HG02759 (cell line): ENCODE measurements around the gene SLC25A22.
A peak's percentile ranks its signal among the peaks of the same experiment; 100 is the strongest.

Experiments used
- ATAC-seq: cut with Tn5 transposase; IDR thresholded peaks from one replicate; pipeline ENCODE4 v1.9.1; 2021; ENCODE audit warnings: mild to moderate bottlenecking, moderate library complexity; ENCODE audit not compliant: unreplicated experiment

Gene SLC25A22

GRCh38 chr11:761526-762108, 36.5 kb downstream of the SLC25A22 start:
- ATAC-seq: no peak

- no peak for ATAC-seq
Observed at GRCh38 chr11:760236-760635, 37.8 kb downstream of the SLC25A22 start.

GRCh38 chr11:749731-750130, 48.4 kb downstream of the SLC25A22 start:
- no peak for ATAC-seq

- peak; percentile 2 for ATAC-seq
Observed at GRCh38 chr11:748007-748359, 50.1 kb downstream of the SLC25A22 start.

GRCh38 chr11:747158-748006, 50.7 kb downstream of the SLC25A22 start, which contains the start of gene TALDO1:
TSS of gene TALDO1 (plus strand) at chr11:747464. CDS start at chr11:747482, 18 bp downstream.
- peak; percentile 93 for ATAC-seq

- peak; percentile 28 for ATAC-seq
Observed at GRCh38 chr11:746289-747157, 51.6 kb downstream of the SLC25A22 start.

GRCh38 chr11:745428-745827, 52.7 kb downstream of the SLC25A22 start:
- ATAC-seq: no peak

GRCh38 chr11:742571-743201, 55.4 kb downstream of the SLC25A22 start:
- no peak for ATAC-seq

GRCh38 chr11:742156-742546, 55.9 kb downstream of the SLC25A22 start:
- no peak for ATAC-seq
